ENCODE results near the gene CCDC57.

GRCh38 chr17:82239926-82240505, 27.4 kb upstream of the CCDC57 start:
- TF ChIP-seq, protein P1, sequence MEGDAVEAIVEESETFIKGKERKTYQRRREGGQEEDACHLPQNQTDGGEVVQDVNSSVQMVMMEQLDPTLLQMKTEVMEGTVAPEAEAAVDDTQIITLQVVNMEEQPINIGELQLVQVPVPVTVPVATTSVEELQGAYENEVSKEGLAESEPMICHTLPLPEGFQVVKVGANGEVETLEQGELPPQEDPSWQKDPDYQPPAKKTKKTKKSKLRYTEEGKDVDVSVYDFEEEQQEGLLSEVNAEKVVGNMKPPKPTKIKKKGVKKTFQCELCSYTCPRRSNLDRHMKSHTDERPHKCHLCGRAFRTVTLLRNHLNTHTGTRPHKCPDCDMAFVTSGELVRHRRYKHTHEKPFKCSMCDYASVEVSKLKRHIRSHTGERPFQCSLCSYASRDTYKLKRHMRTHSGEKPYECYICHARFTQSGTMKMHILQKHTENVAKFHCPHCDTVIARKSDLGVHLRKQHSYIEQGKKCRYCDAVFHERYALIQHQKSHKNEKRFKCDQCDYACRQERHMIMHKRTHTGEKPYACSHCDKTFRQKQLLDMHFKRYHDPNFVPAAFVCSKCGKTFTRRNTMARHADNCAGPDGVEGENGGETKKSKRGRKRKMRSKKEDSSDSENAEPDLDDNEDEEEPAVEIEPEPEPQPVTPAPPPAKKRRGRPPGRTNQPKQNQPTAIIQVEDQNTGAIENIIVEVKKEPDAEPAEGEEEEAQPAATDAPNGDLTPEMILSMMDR (IDR thresholded peaks at IDR 0.05): no peak
- peak; percentile 22 for TF ChIP-seq POLR2A (IDR thresholded peaks at IDR 0.05)

All from right lobe of liver (tissue), 4 donors.